ENCODE measurements around the gene ARMH1.

The ARMH1 gene

GRCh38 chr1:44647896-44648295, 26.6 kb upstream of the ARMH1 start:
- TF ChIP-seq CTCF (IDR thresholded peaks at IDR 0.05) = no peak

GRCh38 chr1:44648529-44649250, 25.8 kb upstream of the ARMH1 start:
- TF ChIP-seq CTCF (IDR thresholded peaks at IDR 0.05) = no peak

GRCh38 chr1:44649788-44650158, 24.7 kb upstream of the ARMH1 start:
- TF ChIP-seq CTCF (IDR thresholded peaks at IDR 0.05) = no peak

- TF ChIP-seq CTCF (IDR thresholded peaks at IDR 0.05) = no peak
Measured at GRCh38 chr1:44650159-44650831, 24.2 kb upstream of the ARMH1 start.

GRCh38 chr1:44651069-44651468, 23.4 kb upstream of the ARMH1 start:
- no peak for TF ChIP-seq CTCF (IDR thresholded peaks at IDR 0.05)

- peak; percentile 97 for TF ChIP-seq CTCF (IDR thresholded peaks at IDR 0.05)
Measured at GRCh38 chr1:44652445-44653106, 21.9 kb upstream of the ARMH1 start.

- peak; percentile 8; the same call in 1 of the 2 replicates for TF ChIP-seq CTCF (IDR thresholded peaks at IDR 0.05)
Measured at GRCh38 chr1:44653107-44653964, 21.2 kb upstream of the ARMH1 start.
